ENCODE results near the gene KRT39.
"Not testable (repeated sequence)": the region's sequence is repeated elsewhere in the genome, so short reads cannot be mapped to it uniquely, and the experiment has no call there.

Gene KRT39

DNA sequence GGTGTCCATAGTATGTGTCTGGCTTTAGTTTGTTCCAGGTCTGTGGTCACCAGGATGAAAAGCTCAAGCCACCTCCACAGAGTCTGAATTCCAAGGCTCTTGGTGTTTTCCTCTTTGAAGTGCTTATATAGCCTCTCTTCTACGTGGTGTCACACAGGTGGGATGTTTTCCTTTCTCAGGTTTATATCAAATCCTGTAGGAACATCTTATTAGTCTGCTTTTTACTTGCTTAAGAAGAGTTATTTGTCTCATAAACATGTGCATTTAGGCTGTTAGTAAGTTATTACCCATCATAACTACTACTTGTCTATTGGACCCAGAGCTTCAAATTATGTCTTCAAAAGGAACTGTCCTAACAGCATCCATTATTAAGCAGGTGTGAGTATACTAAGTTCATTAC, at the start of gene KRT39:
TSS of gene KRT39 (minus strand) at position 101 of the 400 bp plus-strand sequence. CDS start at position 9, 92 bp downstream.
- DNase-seq: no peak

DNA sequence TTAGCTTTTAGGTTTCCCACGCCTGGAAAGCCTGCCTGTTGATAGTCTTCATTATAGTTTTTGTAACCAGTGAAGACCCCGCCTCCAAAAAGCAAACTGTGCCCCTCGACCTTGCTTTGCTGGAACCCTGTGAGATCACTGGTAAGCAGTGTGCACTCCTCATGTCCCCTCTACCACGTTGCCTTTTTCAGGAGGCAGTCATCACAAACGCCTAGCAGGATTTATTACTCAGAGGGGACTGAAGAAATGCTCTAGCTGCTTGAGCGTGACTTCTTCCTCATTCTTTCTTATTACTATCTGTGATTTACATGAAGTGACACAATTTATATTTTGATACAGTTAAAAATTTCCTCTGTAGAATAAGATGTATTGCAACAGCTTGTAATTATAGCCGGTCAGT, 48.7 kb upstream of the KRT39 start:
- no peak for DNase-seq

DNA sequence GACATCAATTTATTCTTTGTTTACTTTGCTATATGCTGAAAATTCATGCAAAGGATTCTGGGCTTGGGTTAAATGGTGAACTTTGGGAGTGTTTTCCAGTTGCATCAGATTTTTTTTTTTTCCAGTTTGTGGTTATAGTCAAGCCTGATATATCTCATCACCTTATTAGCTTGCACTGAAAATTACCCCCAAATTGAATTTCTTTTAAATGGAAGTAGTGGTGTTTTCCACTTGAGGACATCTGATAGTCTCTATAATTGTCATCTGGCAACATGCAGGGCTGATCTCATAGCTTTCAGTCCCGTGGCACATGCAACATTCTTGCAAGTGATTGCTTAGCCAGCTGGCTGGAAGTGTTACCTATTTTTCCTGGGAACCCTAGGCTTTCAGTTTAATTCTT, 46.9 kb upstream of the KRT39 start:
- DNase-seq: no peak

DNA sequence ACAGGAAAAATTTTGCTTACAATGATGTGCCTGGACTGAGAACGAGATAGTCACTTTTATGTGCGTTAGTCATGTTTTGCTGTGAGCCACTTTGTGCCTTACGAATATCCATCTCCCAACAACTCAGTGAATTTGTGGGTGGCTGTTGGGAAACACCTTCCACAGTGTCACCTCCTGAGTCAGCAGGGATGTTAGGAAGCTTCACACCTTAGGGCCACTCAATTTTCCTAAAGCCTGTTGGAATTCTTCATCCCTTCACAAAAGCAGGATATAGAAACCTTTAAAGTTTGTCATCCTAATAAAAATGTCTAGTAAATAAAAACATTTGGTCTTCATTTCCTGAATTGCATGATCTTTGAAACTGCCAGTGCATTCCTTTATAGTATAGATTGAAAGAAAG, 46.4 kb upstream of the KRT39 start:
- no peak for DNase-seq

DNA sequence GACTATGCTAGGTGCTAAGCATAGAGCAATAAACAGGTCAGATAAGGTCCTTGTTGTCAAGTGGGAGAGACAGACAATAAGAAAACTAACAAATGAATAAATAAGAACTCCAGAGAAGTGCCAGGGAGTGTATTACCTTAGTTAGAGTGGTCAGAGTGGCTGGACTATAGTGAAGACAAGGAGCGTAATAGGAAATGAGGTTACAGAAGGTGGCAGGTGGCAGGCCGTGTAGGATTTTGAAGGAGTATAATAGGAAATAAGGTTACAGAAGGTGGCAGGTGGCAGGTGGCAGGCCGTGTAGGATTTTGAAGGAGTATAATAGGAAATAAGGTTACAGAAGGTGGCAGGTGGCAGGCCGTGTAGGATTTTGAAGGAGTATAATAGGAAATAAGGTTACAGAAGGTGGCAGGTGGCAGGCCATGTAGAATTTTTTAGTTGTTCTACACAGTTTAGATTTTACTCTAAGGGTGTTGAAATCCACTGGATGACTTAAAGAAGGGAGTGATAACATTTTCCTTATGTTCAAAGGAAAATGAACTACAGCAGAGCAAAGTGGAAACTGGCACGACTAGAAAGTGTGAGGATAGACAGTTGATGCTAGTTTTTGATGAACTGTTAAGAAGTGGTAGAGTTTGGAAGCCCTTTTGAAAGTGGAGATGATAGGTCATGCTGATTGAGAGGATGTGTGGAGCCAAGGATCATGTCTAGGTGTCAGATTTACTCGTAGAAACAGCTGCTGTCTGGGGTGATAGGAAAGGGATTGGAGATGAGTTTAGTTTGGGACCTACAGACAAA, 45.8 kb upstream of the KRT39 start:
- DNase-seq: no peak

DNA sequence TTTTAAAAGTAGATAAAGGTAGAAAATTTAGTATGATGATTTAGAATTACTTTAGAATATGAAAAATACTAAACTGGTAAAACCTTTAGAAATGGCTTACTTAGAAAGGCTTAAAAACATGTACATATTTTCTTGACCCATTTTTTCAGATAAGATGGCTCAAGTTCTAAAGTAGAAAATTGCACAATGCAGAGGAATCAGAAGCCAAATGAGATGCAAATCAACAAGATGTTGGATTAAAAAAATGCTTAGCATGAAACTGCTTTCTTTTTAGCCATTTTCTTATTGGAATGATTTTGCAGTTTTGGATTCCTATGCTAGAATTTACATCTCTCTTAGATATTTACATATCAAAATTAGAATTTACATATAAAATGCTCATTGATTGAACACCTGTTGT, 43.7 kb upstream of the KRT39 start:
- DNase-seq: no peak

DNA sequence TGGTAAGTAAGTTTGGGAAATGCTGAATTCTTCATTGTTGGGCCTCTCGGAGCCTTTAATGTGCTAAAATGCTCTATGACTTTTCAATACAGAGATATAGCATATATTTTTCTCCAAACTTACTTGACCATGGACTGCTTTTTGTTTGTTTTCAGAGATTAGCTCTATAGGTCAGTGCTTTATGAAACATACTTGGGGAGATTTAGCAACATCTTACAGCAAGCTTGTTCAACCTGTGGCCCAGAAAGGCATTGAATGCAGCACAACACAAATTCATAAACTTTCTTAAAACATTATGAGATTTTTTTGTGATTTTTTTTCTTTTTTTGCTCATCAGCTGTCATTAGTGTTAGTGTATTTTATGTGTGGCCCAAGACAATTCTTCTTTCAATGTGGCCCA, 43.2 kb upstream of the KRT39 start:
- DNase-seq: no peak

DNA sequence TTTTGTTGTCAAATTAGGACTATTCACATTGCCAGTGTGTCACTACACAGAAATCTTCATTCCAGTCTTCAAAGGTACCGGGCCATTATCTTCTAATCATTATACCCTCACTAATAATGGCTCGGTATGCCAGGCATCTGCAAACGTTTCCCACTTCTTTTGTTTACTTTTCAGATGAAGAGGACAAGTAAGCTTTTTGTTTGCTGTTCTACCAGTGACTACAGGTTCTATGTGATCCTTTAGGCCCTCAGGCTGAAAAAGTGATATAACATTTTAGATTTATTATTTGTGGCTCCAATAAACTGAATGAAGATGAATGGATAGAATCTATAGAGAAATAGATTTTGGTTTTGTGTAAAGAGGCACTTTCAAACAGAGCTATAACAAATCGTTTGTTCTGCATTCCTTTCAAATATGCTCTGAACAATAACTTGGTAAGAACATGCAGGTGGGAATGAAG, 42.6 kb upstream of the KRT39 start:
- DNase-seq: no peak

DNA sequence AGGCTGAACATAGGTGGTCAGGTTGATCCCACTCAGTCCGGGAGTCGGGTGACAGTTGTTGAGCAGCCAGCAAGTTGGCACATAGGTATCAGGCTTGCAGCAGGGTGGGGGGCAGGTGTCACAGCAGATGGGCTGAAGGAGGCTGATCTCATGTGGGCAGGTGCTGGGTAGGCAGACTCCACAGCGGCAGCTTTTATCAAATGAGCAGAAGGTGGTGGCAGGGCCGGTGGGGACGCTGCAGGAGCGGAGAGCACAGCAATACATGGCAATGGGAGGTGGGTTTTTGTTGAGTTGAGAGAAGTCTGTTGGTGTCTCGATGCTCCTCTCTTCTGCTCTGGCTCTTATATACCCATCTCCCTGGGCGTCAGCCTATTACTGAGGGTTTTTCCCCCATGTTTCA, 42.1 kb upstream of the KRT39 start, which contains the start of gene KRTAP3-1:
TSS of gene KRTAP3-1 (minus strand) at position 318 of the 400 bp plus-strand sequence. CDS start at position 264, 54 bp downstream.
- DNase-seq: no peak

DNA sequence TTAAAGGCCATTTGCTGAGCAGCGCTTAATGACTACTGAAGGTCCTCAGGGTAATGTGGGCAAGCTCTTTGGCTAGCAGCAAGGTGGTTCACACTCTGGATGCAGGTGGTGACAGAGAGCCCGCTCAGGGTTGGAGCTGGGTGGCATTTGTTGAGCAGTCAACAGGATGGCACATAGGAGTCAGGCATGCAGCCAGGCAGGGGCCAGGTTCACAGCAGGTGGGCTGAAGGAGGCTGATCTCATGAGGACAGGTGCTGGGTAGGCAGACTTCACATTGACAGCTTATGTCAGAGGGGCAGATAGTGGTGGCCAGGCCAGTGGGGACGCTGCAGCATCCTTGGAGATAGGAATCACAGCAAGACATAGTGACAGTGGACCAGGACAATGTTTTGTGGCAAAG, 37.6 kb upstream of the KRT39 start:
- no peak for DNase-seq

DNA sequence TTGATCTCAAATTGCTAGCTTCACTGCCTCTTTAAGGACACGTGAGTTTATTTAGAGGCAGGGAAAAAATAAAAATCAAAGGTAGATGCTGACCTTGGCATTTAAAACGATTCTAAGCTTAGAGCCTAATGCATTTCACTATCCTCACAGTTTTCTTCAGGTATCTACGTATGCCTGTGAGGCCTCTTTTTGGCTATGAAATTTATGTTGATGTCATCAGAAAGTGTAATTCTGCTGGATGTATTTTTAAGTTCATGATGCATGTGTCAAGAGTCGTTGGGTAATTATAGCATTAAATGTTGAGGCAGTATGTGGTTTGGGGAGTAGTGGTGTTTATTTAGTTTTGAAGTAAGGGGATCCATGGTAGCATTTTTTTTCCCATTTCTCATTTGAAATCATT, 37.2 kb upstream of the KRT39 start:
- DNase-seq: no peak

DNA sequence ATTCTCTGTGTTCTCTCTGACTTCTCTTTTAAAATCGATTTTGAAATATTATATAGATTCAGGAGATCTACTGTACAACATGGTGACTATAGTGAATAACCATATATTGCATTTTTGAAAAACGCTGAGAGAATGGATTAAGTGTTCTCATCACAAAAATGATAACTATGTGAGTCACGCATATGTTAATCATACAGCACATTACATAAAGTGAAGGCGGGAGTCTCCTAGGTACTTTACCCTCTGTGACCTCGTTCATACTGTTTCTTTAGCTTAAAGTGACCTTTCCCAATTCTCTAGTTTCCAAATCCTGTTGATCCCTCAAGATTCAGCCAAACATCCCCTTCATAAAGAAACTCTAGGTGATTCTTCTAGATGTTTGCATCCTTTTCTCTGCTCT, 36.1 kb upstream of the KRT39 start:
- no peak for DNase-seq

DNA sequence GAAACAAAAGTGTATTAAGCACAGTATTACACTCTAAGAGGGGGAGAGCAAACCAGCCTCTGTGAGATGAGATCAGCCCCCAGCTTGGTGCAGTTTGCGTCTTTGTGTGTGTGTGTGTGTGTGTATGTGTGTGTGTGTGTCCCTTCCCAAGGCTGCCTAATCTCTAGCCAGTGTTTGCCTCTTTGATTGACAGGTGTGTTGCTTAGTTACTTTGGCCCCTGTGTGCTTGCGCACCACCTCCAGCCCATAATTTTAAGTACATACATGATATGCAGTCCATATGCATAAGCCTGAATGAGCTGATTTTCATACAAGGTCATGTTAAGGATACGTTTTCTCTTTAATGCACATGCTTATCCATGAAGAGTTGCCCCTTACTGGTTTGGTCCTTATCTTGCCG, 35.0 kb upstream of the KRT39 start:
- no peak for DNase-seq

DNA sequence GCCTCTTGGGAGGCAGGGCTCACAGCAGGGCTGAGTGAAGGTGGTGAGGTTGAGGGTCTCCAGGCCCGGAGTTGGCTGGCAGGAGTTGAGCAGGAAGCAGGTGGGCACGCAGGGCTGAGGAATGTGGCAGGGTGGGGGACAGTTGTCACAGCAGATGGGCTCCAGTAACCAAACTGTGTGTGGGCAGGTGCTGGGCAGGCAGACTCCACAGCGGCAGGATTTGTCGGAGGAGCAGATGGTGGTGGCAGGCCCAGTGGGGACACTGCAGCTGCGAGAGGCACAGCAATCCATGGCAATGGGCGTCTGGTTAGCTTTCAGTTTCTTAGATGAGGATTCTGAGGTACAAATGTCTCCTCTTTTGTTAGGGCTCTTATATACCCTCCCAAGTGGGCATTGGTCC, 32.8 kb upstream of the KRT39 start, which contains the start of gene KRTAP3-2:
TSS of gene KRTAP3-2 (minus strand) at position 344 of the 400 bp plus-strand sequence. CDS start at position 291, 53 bp downstream.
- DNase-seq: not testable (repeated sequence)

DNA sequence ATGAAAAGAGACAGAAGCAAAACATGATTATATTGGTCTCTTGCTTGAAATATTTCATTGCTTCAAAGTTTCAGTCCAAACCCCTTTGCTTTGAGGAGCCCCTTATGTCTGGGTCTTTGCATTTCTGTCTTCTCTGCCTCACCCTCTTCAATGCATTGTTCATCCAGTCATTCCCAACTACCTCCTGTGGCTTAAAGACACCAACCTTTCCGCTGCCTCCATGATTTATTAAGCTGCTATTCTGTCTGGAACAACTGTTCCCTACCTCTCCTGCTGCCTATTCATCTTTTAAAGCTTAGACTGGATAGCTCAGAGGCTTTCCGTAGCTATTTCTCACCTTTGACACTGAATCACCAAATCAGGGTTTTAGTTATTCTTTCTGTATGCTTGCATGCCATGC, 30.6 kb upstream of the KRT39 start:
- DNase-seq: no peak

DNA sequence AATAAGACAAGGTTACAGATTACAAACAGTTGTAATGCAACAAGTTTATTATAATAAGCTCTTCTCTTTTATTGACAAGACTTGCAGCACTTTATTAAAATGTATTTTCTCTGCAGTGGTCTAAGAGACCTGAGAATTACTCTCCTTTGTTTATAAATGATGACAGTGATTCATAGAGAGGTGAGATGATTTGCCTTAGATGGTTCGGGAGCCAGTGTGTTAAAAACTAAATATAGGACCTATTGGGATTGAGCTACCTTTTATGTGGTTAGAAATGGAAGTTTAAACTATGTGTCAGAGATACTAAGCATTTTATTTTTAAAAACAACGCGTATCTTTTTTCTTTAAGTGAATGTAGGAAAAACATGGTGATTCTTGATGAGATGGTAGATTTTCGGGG, 30.1 kb upstream of the KRT39 start:
- DNase-seq: no peak

DNA sequence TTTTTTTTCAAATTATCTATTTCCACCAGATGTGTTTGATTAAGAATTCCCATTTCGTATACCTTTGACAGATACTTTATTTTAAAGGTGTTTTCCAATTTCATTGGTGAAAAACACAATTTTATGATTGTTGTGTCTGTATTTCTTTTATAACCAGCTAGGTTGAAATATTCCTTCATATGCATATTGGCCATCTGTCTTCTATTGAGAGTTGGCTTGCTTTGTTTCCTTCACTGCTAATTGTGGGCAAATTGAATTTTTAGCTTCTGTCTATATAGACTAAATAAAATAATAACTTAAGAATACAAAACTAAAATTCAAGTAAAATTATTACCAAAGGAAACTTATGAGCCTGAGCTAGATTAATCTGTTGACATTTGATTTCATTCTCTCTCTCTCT, 28.4 kb upstream of the KRT39 start:
- DNase-seq: no peak

DNA sequence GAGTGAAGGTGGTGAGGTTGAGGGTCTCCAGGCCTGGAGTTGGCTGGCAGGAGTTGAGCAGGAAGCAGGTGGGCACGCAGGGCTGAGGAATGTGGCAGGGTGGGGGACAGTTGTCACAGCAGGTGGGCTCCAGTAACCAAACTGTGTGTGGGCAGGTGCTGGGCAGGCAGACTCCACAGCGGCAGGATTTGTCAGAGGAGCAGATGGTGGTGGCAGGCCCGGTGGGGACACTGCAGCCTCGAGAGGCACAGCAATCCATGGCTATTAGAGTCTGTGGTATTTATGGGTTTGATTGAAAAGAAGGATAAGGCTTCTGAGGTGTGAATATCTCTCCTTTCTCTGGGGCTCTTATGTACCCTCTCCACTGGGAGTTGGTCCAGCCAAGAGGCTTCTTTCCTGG, 27.1 kb upstream of the KRT39 start, which contains the start of gene KRTAP3-3:
TSS of gene KRTAP3-3 (minus strand) at position 326 of the 400 bp plus-strand sequence. CDS start at position 259, 67 bp downstream.
- no peak for DNase-seq

DNA sequence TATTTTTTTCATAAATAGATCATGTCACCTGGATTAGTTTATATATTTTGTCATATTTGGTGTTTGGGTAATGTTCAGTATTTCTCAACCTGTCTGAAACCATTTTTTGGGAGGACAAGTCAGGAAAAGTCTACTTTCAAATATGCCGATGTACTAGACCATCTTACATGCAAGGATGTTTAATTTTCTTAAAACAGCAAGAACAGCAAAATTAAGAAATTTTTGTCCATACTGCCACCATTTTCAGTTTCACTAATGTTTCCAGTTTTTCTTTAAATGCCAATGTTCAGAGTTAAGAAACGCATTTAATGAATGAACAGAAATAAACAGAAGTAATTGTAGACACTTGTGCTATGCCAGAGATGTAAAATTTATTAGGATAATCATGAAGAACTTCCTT, 26.3 kb upstream of the KRT39 start:
- no peak for DNase-seq

DNA sequence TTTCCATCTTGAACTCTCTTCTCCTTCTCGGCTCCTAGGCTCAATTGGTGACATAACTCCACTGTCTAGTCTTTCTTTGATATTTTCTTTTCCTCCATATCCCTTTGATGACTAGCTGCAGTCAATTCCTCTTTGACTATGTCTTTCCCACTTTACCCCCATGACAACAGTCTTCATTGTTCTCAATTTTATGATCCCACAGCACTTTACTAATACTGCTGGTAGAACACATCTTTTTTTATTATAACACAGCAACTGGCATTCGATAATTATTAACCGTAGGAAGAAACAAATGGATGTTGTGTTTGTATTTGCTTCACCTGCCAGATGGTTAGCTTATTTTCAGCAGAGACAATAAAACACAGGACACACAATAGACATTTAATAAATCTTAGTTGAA, 25.9 kb upstream of the KRT39 start:
- DNase-seq: no peak

DNA sequence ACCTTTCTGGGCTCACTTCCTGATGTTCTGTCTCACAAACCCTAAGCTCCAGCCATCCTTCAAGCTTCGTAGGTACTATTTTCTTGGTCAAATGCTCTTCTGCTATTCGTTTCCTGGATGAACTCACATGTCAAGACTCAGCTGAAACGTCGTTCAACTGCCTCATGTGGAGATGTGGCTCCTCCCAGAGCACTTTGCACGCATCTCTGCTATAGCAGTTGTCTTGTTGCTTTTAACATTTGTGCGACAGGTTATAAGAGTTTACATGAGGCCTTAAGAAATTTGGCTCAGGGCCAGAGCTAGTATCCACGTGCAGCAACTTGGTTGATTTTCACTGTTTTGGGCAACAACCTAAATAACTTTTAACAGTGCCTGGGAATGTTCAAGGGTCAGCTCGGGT, 20.2 kb upstream of the KRT39 start:
- no peak for DNase-seq

DNA sequence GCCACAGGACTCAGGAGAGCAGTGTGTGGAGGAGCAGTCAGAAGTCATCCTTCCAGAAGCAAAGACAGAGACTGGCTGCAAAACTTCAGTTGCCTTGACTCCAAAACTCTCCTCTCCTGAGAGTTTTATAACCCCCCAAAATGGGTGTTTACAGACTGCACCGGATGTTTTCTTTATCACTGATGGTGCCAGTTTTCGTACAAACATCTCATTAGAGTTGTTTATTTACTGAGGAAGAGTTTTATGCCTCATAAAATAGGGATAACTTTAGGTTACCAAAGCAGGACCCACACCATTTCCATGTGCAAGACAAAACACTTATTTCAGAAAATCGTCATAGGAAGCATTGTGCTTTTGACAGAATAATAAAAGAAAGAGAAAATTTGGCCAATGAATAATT, 17.5 kb upstream of the KRT39 start, which contains the start of gene KRT40:
TSS of gene KRT40 (minus strand) at position 101 of the 400 bp plus-strand sequence. CDS start at position 48, 53 bp downstream.
- DNase-seq: no peak

DNA sequence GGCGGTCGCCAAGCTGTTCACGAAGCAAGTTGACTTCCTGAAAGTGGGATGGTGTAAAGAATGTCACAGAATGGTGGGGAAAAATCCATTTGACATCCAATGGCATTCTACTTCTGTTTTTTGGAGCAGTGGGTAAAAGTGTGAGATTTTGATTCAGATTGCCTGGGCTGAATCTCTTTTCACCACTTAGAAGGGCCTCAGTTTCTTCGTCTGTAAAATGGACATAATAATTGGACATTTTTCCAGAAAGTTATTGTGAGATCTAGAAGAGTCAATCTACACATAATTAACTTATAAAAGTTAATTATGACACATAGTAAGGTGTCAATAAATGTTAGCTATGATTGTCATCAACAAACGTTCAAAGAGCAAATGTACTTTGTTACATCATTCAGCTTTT, 14.4 kb upstream of the KRT39 start:
- no peak for DNase-seq

DNA sequence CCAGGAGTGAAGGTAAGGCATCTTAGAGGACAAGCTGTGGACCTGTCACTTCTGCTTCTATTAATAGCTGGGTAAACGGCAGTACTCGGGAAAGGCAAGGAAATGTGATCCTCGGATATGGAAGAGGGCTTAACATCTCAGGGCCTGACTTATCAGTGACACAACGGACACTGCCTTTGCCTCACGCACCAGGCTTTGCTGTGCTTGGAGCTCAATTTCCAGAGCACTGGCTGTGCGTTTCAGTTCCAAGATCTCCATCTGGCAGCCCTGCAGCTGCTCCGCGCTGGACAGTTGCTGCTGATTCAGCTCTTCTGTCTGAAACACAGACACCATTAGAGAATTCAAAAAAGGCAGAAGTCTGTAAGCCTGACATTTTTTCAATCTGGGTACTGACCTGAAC, 13.8 kb upstream of the KRT39 start:
- no peak for DNase-seq

DNA sequence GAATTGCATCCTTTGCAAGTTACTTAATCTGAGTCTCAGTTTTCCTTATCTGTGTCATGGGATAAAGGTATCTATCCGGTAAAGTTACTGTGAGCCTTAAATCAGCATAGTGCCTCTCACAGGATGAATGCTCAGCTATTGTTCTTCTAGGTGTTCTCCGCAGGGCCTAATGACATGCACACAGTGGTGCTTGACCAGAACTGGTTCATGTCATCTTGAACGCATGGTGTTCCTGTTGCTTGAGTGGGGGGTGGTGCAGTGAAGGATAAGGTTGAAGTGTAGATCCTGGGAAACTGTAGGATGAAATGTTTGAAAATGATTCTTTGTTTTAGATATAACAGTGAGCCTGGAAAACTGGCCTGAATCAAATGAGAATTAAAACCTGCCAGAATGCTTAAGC, 13.4 kb upstream of the KRT39 start:
- no peak for DNase-seq
